Keratinocyte (primary cell): Measurements from ENCODE around the gene PAQR8. TPM values are rescaled to one million over a fixed set of nuclear protein-coding genes. Genes with fewer than 3 reads are reported as not detected.

ENCODE experiments used
- DNase-seq: peaks from one replicate; pipeline ENCODE4 v3.0.0-alpha.2; 2011; ENCODE audit warnings: low read depth, missing footprints, low spot score
- FAIRE-seq: peaks from 2 replicates; lab custom pipeline; 2011; peaks lifted over from hg19 to GRCh38; lab: Jason Lieb, UNC
- H2AFZ ChIP-seq: 2 replicates; pipeline ENCODE4 v1.6.0; 2012; ENCODE audit warnings: low read length, control low read depth, inconsistent platforms; ENCODE audit not compliant: control insufficient read depth
- H3K27ac ChIP-seq: 2 replicates; pipeline ENCODE4 v1.5.1; 2011; ENCODE audit warnings: low read length; ENCODE audit not compliant: control insufficient read depth, insufficient read depth
- H3K27me3 ChIP-seq: 3 replicates; pipeline ENCODE4 v1.6.0; 2011; ENCODE audit warnings: low read length; ENCODE audit not compliant: control insufficient read depth, insufficient read depth; ENCODE audit errors: extremely low read depth
- H3K36me3 ChIP-seq, 2 experiments: 2 replicates in 1 of 2; 3 replicates in 1 of 2; pipeline ENCODE4 v1.5.1; 2011; ENCODE audit warnings: low read length in 2 of 2, mild to moderate bottlenecking in 1 of 2; ENCODE audit not compliant: control insufficient read depth in 2 of 2, insufficient read depth in 2 of 2; ENCODE audit errors: extremely low read depth in 1 of 2
- H3K4me1 ChIP-seq: 3 replicates; pipeline ENCODE4 v1.5.1; 2011; ENCODE audit warnings: low read length; ENCODE audit not compliant: control insufficient read depth, insufficient read depth; ENCODE audit errors: extremely low read depth
- H3K4me2 ChIP-seq: 3 replicates; pipeline ENCODE4 v1.6.0; 2011; ENCODE audit warnings: low read depth, low read length; ENCODE audit not compliant: control insufficient read depth, insufficient read depth; ENCODE audit errors: extremely low read depth
- H3K4me3 ChIP-seq, 3 experiments: fragments of 200-600 bp in 1 of 3; sonication (generic) in 1 of 3; 2 replicates in 2 of 3; 3 replicates in 1 of 3; pipeline ENCODE4 v1.5.1; 2011 to 2016; ENCODE audit warnings: low read length in 3 of 3, mild to moderate bottlenecking in 3 of 3, control low read depth in 2 of 3, inconsistent platforms in 1 of 3, low read depth in 1 of 3, mixed read lengths in 1 of 3, mixed run types in 1 of 3, moderate library complexity in 1 of 3; ENCODE audit not compliant: control insufficient read depth in 2 of 3, insufficient read depth in 2 of 3; ENCODE audit errors: extremely low read depth in 1 of 3
- H3K79me2 ChIP-seq: 2 replicates; pipeline ENCODE4 v1.6.0; 2012; ENCODE audit warnings: low read length; ENCODE audit not compliant: control insufficient read depth, insufficient read depth
- H3K9ac ChIP-seq: 3 replicates; pipeline ENCODE4 v1.6.0; 2011; ENCODE audit warnings: low read length; ENCODE audit not compliant: control insufficient read depth, insufficient read depth; ENCODE audit errors: extremely low read depth
- H3K9me1 ChIP-seq: 3 replicates; pipeline ENCODE4 v1.6.0; 2011; ENCODE audit warnings: low read length; ENCODE audit not compliant: control insufficient read depth, insufficient read depth; ENCODE audit errors: extremely low read depth
- H3K9me3 ChIP-seq: 2 replicates; pipeline ENCODE4 v1.5.1; 2012; ENCODE audit warnings: low read depth, low read length; ENCODE audit not compliant: control insufficient read depth
- H4K20me1 ChIP-seq: 3 replicates; pipeline ENCODE4 v1.6.0; 2011; ENCODE audit warnings: low read length; ENCODE audit not compliant: control insufficient read depth, insufficient read depth; ENCODE audit errors: extremely low read depth
- EZH2 ChIP-seq: IDR thresholded peaks from one replicate; pipeline ENCODE4 v1.6.1; 2012; ENCODE audit warnings: inconsistent platforms, mild to moderate bottlenecking, low read length, moderate library complexity
- dilution Hi-C: fragments of 300-500 bp; cut with MboI; formaldehyde crosslinking; loops from one replicate; pipeline ENCODE4 v1.7.0; 2020; ENCODE audit warnings: low sequenced_read_pairs; ENCODE audit not compliant: extremely low pct_ligation_motif_present
- polyA plus RNA-seq, 5 experiments: library from polyadenylated mRNA; depleted of rRNA in 3 of 5; stranded (reverse) in 3 of 5; stranded (forward) in 1 of 5; unstranded in 1 of 5; fragments of >200 nt; gene quantifications; 1 replicate in 1 of 5; 2 replicates in 3 of 5; 3 replicates in 1 of 5; pipeline versions ENCODE4 v1.2.1 to v1.2.3, GENCODE V29; 2011 to 2012; ENCODE audit warnings: missing spikeins in 2 of 5, low read depth in 1 of 5, low replicate concordance in 1 of 5
- TF ChIP-seq, protein P1 (sequence below), 3 experiments: IDR thresholded peaks in 1 of 3; conservative IDR thresholded peaks in 1 of 3; optimal IDR thresholded peaks in 1 of 3; 2 replicates in 2 of 3; 3 replicates in 1 of 3; pipeline versions ENCODE3 to v1.5.1; 2011; ENCODE audit warnings: low read length in 3 of 3, mild to moderate bottlenecking in 3 of 3, moderate library complexity in 2 of 3, control low read depth in 1 of 3, inconsistent platforms in 1 of 3; ENCODE audit not compliant: insufficient read depth in 2 of 3; ENCODE audit errors: extremely low read depth in 1 of 3

The PAQR8 gene
- polyA plus RNA-seq, 1 donor (not counting 4 experiments of a cell fraction or from before 2014, with no cell fraction given), result 1.6 TPM

GRCh38 chr6:52457096-52457495 lies 95.1 kb downstream of the PAQR8 start:
- H3K9me1 ChIP-seq, result no peaks in the 10 kb centered on the region
- no peaks in the 10 kb centered on the region for H3K79me2 ChIP-seq
- no peak overlapping the region for H3K4me3 ChIP-seq
- H4K20me1 ChIP-seq, result no peaks in the 10 kb centered on the region
- H3K9ac ChIP-seq, result no peak overlapping the region
- TF ChIP-seq, protein P1, sequence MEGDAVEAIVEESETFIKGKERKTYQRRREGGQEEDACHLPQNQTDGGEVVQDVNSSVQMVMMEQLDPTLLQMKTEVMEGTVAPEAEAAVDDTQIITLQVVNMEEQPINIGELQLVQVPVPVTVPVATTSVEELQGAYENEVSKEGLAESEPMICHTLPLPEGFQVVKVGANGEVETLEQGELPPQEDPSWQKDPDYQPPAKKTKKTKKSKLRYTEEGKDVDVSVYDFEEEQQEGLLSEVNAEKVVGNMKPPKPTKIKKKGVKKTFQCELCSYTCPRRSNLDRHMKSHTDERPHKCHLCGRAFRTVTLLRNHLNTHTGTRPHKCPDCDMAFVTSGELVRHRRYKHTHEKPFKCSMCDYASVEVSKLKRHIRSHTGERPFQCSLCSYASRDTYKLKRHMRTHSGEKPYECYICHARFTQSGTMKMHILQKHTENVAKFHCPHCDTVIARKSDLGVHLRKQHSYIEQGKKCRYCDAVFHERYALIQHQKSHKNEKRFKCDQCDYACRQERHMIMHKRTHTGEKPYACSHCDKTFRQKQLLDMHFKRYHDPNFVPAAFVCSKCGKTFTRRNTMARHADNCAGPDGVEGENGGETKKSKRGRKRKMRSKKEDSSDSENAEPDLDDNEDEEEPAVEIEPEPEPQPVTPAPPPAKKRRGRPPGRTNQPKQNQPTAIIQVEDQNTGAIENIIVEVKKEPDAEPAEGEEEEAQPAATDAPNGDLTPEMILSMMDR (optimal IDR thresholded peaks at IDR 0.05 in 1 of 3, IDR thresholded peaks at IDR 0.05 in 1 of 3, conservative IDR thresholded peaks at IDR 0.05 in 1 of 3; ENCODE audit: extremely low read depth in 1 of 3, insufficient read depth in 2 of 3, low read length in 3 of 3), result no peak
- TF ChIP-seq EZH2, result no peak
- H3K4me1 ChIP-seq, result peaks cover 13% of the 10 kb centered on the region
- no peaks in the 10 kb centered on the region for H3K27me3 ChIP-seq
- H3K4me2 ChIP-seq, result no peak overlapping the region
- FAIRE-seq (no peak), DNase-seq (no peak)
- H3K9me3 ChIP-seq, result no peaks in the 10 kb centered on the region
- H3K36me3 ChIP-seq, result no peaks in the 10 kb centered on the region
- no peak overlapping the region for H2AFZ ChIP-seq
- no peak overlapping the region for H3K27ac ChIP-seq
- dilution Hi-C loops, result no loop called here

Other genes starting within 250 kb of the PAQR8 start
- not detected in 3 replicates for gene IL17A, start 175.8 kb upstream of the PAQR8 start, polyA plus RNA-seq
- gene IL17F, start 117.7 kb upstream of the PAQR8 start, polyA plus RNA-seq, result not detected in 3 replicates
- 30.1 to 70.5 TPM (median 60.9 TPM) in 3 replicates for gene MCM3, start 77.4 kb upstream of the PAQR8 start, polyA plus RNA-seq
- 9.6 to 20.5 TPM (median 15.8 TPM) in 3 replicates for gene EFHC1, start 58.2 kb downstream of the PAQR8 start, polyA plus RNA-seq
- gene TRAM2, start 214.9 kb downstream of the PAQR8 start, polyA plus RNA-seq, result 6.1 to 18.3 TPM (median 9.2 TPM) in 3 replicates